ENCODE data around the gene POT1. TPM values are rescaled to one million over a fixed set of nuclear protein-coding genes. Genes with fewer than 3 reads are reported as not detected.

POT1 gene
- total RNA-seq, 1 donor from 2014 or later: 20.2 TPM

- DNase-seq (ENCODE audit: low read depth): no peak
- TF ChIP-seq CTCF (conservative IDR thresholded peaks at IDR 0.05; ENCODE audit: low read depth, low read length): no peak
- H3K4me3 ChIP-seq (ENCODE audit: low read depth, low read length): no peak overlapping the region
These were observed 146.4 kb downstream of the POT1 start for GRCh38 chr7:124783271-124783670.

- no peak overlapping the region for H3K4me3 ChIP-seq (ENCODE audit: low read depth, low read length)
- no peak for TF ChIP-seq CTCF (conservative IDR thresholded peaks at IDR 0.05; ENCODE audit: low read depth, low read length)
- DNase-seq (ENCODE audit: low read depth): no peak
These were observed 147.5 kb downstream of the POT1 start for GRCh38 chr7:124781907-124782734.

GRCh38 chr7:124781418-124781817 lies 148.2 kb downstream of the POT1 start:
- TF ChIP-seq CTCF (conservative IDR thresholded peaks at IDR 0.05; ENCODE audit: low read depth, low read length): no peak
- DNase-seq (ENCODE audit: low read depth): no peak
- no peak overlapping the region for H3K4me3 ChIP-seq (ENCODE audit: low read depth, low read length)

- DNase-seq (ENCODE audit: low read depth): no peak
- no peak for TF ChIP-seq CTCF (conservative IDR thresholded peaks at IDR 0.05; ENCODE audit: low read depth, low read length)
These were observed 149.0 kb downstream of the POT1 start for GRCh38 chr7:124780608-124781007.

GRCh38 chr7:124780056-124780455 lies 149.6 kb downstream of the POT1 start:
- TF ChIP-seq CTCF (conservative IDR thresholded peaks at IDR 0.05; ENCODE audit: low read depth, low read length): no peak
- DNase-seq (ENCODE audit: low read depth): no peak
- no peak overlapping the region for H3K4me3 ChIP-seq (ENCODE audit: low read depth, low read length)

More at GRCh38 chr7:124780608-124781007, 149.0 kb downstream of the POT1 start:
- H3K4me3 ChIP-seq (ENCODE audit: low read depth, low read length): no peak overlapping the region

- no peak for DNase-seq (ENCODE audit: low read depth)
- no peak for TF ChIP-seq CTCF (conservative IDR thresholded peaks at IDR 0.05; ENCODE audit: low read depth, low read length)
- no peak overlapping the region for H3K4me3 ChIP-seq (ENCODE audit: low read depth, low read length)
These were observed 150.0 kb downstream of the POT1 start for GRCh38 chr7:124779620-124780019.

GRCh38 chr7:124779194-124779593 lies 150.4 kb downstream of the POT1 start:
- TF ChIP-seq CTCF (conservative IDR thresholded peaks at IDR 0.05; ENCODE audit: low read depth, low read length): no peak
- H3K4me3 ChIP-seq (ENCODE audit: low read depth, low read length): no peak overlapping the region
- no peak for DNase-seq (ENCODE audit: low read depth)

Data from epithelial cell of proximal tubule (primary cell).